ENCODE measurements around the gene AGAP5. TPM values are rescaled to one million over a fixed set of nuclear protein-coding genes. Genes with fewer than 3 reads are reported as not detected.
A peak's percentile ranks its signal among the peaks of the same experiment; 100 is the strongest.

Gene AGAP5
- total and polyA plus RNA-seq, 9 of the 15 experiments (the other 6 are each of a cell fraction or from before 2014, with no cell fraction given) = 0.32 to 7.5 (median 5.3) TPM

GRCh38 chr10:73743327-73743904 lies 45.5 kb upstream of the AGAP5 start (continued):
- TF ChIP-seq, protein P1, sequence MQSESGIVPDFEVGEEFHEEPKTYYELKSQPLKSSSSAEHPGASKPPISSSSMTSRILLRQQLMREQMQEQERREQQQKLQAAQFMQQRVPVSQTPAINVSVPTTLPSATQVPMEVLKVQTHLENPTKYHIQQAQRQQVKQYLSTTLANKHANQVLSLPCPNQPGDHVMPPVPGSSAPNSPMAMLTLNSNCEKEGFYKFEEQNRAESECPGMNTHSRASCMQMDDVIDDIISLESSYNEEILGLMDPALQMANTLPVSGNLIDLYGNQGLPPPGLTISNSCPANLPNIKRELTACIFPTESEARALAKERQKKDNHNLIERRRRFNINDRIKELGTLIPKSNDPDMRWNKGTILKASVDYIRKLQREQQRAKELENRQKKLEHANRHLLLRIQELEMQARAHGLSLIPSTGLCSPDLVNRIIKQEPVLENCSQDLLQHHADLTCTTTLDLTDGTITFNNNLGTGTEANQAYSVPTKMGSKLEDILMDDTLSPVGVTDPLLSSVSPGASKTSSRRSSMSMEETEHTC (IDR thresholded peaks at IDR 0.05) = no peak
- peak in 1 of 2 experiments; percentile 88; a peak in 2 of 4 replicates for TF ChIP-seq SRF (CRISPR knock-in tag; IDR thresholded peaks at IDR 0.05)
- TF ChIP-seq, protein P2, sequence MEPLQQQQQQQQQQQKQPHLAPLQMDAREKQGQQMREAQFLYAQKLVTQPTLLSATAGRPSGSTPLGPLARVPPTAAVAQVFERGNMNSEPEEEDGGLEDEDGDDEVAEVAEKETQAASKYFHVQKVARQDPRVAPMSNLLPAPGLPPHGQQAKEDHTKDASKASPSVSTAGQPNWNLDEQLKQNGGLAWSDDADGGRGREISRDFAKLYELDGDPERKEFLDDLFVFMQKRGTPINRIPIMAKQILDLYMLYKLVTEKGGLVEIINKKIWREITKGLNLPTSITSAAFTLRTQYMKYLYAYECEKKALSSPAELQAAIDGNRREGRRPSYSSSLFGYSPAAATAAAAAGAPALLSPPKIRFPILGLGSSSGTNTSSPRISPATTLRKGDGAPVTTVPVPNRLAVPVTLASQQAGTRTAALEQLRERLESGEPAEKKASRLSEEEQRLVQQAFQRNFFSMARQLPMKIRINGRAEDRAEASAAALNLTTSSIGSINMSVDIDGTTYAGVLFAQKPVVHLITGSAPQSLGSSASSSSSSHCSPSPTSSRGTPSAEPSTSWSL (CRISPR knock-in tag; IDR thresholded peaks at IDR 0.05; ENCODE audit: borderline replicate concordance) = peak; percentile 81; the same call in 1 of the 2 replicates
- TF ChIP-seq TARDBP (IDR thresholded peaks at IDR 0.05) = no peak
- no peak for TF ChIP-seq KLF16 (IDR thresholded peaks at IDR 0.05)
- TF ChIP-seq RUNX1 (IDR thresholded peaks at IDR 0.05; ENCODE audit: low read depth) = no peak
- peak; percentile 92 for TF ChIP-seq ZNF57 (CRISPR knock-in tag; IDR thresholded peaks at IDR 0.05)
- TF ChIP-seq KDM4B (IDR thresholded peaks at IDR 0.05; ENCODE audit: borderline replicate concordance in 2 of 2, low read depth in 1 of 2) = no peak
- TF ChIP-seq ARID3A (IDR thresholded peaks at IDR 0.05; ENCODE audit: borderline replicate concordance, low read depth, low read length) = no peak
- no peak for TF ChIP-seq PURB (CRISPR knock-in tag; IDR thresholded peaks at IDR 0.05; ENCODE audit: low read depth)
- TF ChIP-seq SAFB2 (IDR thresholded peaks at IDR 0.05; ENCODE audit: borderline replicate concordance, low read depth, low read length, severe bottlenecking) = no peak
- TF ChIP-seq, protein P3, sequence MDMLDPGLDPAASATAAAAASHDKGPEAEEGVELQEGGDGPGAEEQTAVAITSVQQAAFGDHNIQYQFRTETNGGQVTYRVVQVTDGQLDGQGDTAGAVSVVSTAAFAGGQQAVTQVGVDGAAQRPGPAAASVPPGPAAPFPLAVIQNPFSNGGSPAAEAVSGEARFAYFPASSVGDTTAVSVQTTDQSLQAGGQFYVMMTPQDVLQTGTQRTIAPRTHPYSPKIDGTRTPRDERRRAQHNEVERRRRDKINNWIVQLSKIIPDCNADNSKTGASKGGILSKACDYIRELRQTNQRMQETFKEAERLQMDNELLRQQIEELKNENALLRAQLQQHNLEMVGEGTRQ (CRISPR knock-in tag; IDR thresholded peaks at IDR 0.05) = no peak
- TF ChIP-seq BRF1 (IDR thresholded peaks at IDR 0.05; ENCODE audit: borderline replicate concordance, extremely low read depth, insufficient read length) = no peak
- TF ChIP-seq HNRNPH1 (optimal IDR thresholded peaks at IDR 0.05; ENCODE audit: low read depth, low read length) = no peak
- TF ChIP-seq ZNF655 (CRISPR knock-in tag; IDR thresholded peaks at IDR 0.05) = no peak
- TF ChIP-seq ZNF583 (CRISPR knock-in tag; IDR thresholded peaks at IDR 0.05) = peak; percentile 97
- TF ChIP-seq SMARCC2 (IDR thresholded peaks at IDR 0.05; ENCODE audit: low read depth) = no peak
- peak; percentile 80 for TF ChIP-seq NUFIP1 (IDR thresholded peaks at IDR 0.05; ENCODE audit: partially characterized antibody)
- TF ChIP-seq, protein P4, sequence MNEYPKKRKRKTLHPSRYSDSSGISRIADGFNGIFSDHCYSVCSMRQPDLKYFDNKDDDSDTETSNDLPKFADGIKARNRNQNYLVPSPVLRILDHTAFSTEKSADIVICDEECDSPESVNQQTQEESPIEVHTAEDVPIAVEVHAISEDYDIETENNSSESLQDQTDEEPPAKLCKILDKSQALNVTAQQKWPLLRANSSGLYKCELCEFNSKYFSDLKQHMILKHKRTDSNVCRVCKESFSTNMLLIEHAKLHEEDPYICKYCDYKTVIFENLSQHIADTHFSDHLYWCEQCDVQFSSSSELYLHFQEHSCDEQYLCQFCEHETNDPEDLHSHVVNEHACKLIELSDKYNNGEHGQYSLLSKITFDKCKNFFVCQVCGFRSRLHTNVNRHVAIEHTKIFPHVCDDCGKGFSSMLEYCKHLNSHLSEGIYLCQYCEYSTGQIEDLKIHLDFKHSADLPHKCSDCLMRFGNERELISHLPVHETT (CRISPR knock-in tag; conservative IDR thresholded peaks at IDR 0.05 in 1 of 2, IDR thresholded peaks at IDR 0.05 in 1 of 2) = peak in 1 of 2 experiments; percentile 98; a peak in 2 of 4 replicates
